MM.1S (cell line): ENCODE data around the gene KRT2.

Source experiments
- DNase-seq: peaks from one replicate; pipeline ENCODE4 v3.0.0-alpha.2; 2015
- H2AFZ ChIP-seq: fragments of 300-600 bp; sonication (generic); 2 replicates; pipeline ENCODE4 v1.6.0; 2016; ENCODE audit warnings: antibody characterized with exemption, low read length
- H3F3A ChIP-seq: fragments of 300-600 bp; sonication (generic); 2 replicates; pipeline ENCODE4 v1.6.1; 2016; ENCODE audit warnings: mild to moderate bottlenecking, antibody characterized with exemption, low read length, moderate library complexity, mixed read lengths; ENCODE audit not compliant: insufficient read depth
- H3K27ac ChIP-seq: fragments of 300-600 bp; sonication (generic); 2 replicates; pipeline ENCODE4 v1.5.1; 2016; ENCODE audit warnings: mild to moderate bottlenecking, low read length
- H3K27me3 ChIP-seq: fragments of 300-600 bp; sonication (generic); replicated peaks from 2 replicates; pipeline ENCODE4 v1.6.0; 2016; ENCODE audit warnings: low read length; ENCODE audit not compliant: insufficient read depth
- H3K36me3 ChIP-seq: fragments of 300-600 bp; sonication (generic); replicated peaks from 2 replicates; pipeline ENCODE4 v1.6.1; 2016; ENCODE audit warnings: mild to moderate bottlenecking, low read length, mixed read lengths; ENCODE audit not compliant: insufficient read depth
- H3K4me1 ChIP-seq: fragments of 300-600 bp; sonication (generic); 2 replicates; pipeline ENCODE4 v1.6.1; 2016; ENCODE audit warnings: low read length, mixed read lengths
- H3K4me2 ChIP-seq: fragments of 300-600 bp; sonication (generic); 2 replicates; pipeline ENCODE4 v1.6.0; 2016; ENCODE audit warnings: low read depth, low read length
- H3K4me3 ChIP-seq: fragments of 300-600 bp; sonication (generic); 2 replicates; pipeline ENCODE4 v1.5.1; 2016; ENCODE audit warnings: low read length, mixed read lengths
- H3K79me2 ChIP-seq: fragments of 300-600 bp; sonication (generic); 2 replicates; pipeline ENCODE4 v1.6.1; 2016; ENCODE audit warnings: mixed run types, low read length, mixed read lengths
- H3K9ac ChIP-seq: fragments of 300-600 bp; sonication (generic); 2 replicates; pipeline ENCODE4 v1.6.1; 2016; ENCODE audit warnings: low read length, mixed read lengths
- H3K9me2 ChIP-seq: fragments of 300-600 bp; sonication (generic); replicated peaks from 2 replicates; pipeline ENCODE4 v1.6.1; 2016; ENCODE audit warnings: mild to moderate bottlenecking, low read length, mixed read lengths; ENCODE audit not compliant: insufficient read depth
- H3K9me3 ChIP-seq: fragments of 300-600 bp; sonication (generic); replicated peaks from 2 replicates; pipeline ENCODE4 v1.6.1; 2016; ENCODE audit warnings: mild to moderate bottlenecking, low read length, mixed read lengths; ENCODE audit not compliant: insufficient read depth
- H4K20me1 ChIP-seq: fragments of 300-600 bp; sonication (generic); 2 replicates; pipeline ENCODE4 v1.6.1; 2016; ENCODE audit warnings: mild to moderate bottlenecking, low read length, moderate library complexity, mixed read lengths; ENCODE audit not compliant: insufficient read depth
- EZH2 ChIP-seq: fragments of 300-600 bp; sonication (generic); optimal IDR thresholded peaks from 2 replicates; pipeline ENCODE3; 2017; ENCODE audit warnings: low read depth, mild to moderate bottlenecking, antibody characterized with exemption, low read length, mixed read lengths
- EZH2phosphoT487 ChIP-seq: fragments of 300-600 bp; sonication (generic); IDR thresholded peaks from 2 replicates; pipeline ENCODE4 v1.6.1; 2018; ENCODE audit warnings: antibody characterized with exemption, low read length
- TF ChIP-seq, protein P1 (sequence below): fragments of 300-600 bp; sonication (generic); IDR thresholded peaks from 2 replicates; pipeline ENCODE4 v1.5.1; 2016; ENCODE audit warnings: antibody characterized with exemption, low read length, mixed read lengths

Gene KRT2

GRCh38 chr12:52636592-52637258 lies 15.3 kb downstream of the KRT2 start:
- Histone ChIP-seq H3F3A (no peaks in the 10 kb centered on the region), H3K4me2 (no peak overlapping the region), H3K9me2 (no peaks in the 10 kb centered on the region), H2AFZ (no peak overlapping the region), H3K9me3 (no peaks in the 10 kb centered on the region), H3K79me2 (no peaks in the 10 kb centered on the region), H3K4me3 (no peak overlapping the region), H3K27ac (no peak overlapping the region), H3K27me3 (peaks cover 20% of the 10 kb centered on the region), H3K36me3 (no peaks in the 10 kb centered on the region), H3K9ac (no peak overlapping the region), H3K4me1 (no peaks in the 10 kb centered on the region), H4K20me1 (no peaks in the 10 kb centered on the region)
- TF ChIP-seq EZH2phosphoT487, result no peak
- TF ChIP-seq EZH2, result no peak
- TF ChIP-seq, protein P1, sequence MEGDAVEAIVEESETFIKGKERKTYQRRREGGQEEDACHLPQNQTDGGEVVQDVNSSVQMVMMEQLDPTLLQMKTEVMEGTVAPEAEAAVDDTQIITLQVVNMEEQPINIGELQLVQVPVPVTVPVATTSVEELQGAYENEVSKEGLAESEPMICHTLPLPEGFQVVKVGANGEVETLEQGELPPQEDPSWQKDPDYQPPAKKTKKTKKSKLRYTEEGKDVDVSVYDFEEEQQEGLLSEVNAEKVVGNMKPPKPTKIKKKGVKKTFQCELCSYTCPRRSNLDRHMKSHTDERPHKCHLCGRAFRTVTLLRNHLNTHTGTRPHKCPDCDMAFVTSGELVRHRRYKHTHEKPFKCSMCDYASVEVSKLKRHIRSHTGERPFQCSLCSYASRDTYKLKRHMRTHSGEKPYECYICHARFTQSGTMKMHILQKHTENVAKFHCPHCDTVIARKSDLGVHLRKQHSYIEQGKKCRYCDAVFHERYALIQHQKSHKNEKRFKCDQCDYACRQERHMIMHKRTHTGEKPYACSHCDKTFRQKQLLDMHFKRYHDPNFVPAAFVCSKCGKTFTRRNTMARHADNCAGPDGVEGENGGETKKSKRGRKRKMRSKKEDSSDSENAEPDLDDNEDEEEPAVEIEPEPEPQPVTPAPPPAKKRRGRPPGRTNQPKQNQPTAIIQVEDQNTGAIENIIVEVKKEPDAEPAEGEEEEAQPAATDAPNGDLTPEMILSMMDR, result no peak
- no peak for DNase-seq

DNA sequence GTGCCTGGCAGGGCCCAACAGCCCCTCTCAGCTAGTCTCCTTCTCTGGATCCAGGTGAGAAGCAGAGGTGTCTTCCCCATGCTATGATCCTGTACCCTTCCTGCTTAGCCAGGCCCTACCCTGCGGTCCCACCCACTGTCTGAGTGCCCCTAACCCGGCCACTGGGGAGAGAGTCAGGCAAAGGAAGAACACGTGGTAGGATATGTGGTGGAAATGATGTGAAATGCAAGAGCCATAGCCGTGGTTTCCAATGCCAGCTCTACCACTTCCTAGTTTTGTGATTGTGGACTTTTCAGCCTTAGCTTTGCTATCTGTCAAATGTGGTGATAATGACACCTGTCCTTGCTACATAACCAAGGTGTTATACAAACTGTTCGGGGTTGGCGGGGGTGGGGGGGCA lies 15.8 kb downstream of the KRT2 start:
- no peak for DNase-seq
- no peak overlapping the region for H3K9ac ChIP-seq

DNA sequence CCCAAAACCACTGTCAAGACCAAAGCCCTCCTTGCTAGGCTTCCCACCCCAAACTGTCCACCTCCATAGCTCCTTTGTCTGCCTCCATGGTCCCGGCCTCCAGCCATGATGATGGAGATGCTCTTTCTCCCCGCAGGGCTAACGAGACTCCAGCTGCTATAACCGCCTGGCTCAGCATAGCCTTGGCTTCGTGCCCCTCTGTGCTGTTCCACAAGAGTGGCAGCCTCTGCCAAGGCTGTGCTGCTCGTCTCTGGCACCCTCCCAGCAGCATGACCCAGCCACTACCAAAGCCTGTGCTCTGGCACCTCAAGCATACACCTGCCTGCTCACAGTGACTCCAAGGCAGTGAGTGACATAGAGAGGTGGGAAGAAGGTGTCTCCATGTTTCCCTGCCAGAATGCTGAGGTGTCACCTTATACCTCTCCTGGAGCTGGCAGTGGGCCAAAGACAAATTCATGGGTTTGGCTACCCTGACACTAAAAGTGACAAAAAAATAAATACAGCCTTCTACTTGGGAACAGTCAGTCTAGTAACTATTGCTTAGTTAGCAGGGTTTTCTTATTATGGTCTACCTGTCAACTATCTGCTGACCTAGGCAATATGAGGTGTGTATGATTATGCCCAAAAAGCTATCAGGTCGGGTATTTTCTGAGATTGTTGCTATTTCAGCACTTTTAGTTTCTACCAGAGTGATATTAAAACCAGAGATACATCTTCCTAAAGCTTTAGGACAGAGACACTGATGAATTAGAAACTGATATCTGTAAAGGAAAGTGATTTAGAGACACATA lies 17.6 kb downstream of the KRT2 start:
- no peaks in the 10 kb centered on the region for H3K9me3 ChIP-seq
- 0 out of 2 replicates have a peak, but pooled peaks cover 9% of the 10 kb centered on the region for H3K27me3 ChIP-seq
- H3K9ac ChIP-seq, result no peak overlapping the region
- TF ChIP-seq, protein P1, result no peak
- TF ChIP-seq EZH2phosphoT487, result no peak
- TF ChIP-seq EZH2, result no peak
- no peak overlapping the region for H3K4me2 ChIP-seq
- no peaks in the 10 kb centered on the region for H3K9me2 ChIP-seq
- no peaks in the 10 kb centered on the region for H3F3A ChIP-seq
- H4K20me1 ChIP-seq, result no peaks in the 10 kb centered on the region
- H2AFZ ChIP-seq, result no peak overlapping the region
- no peaks in the 10 kb centered on the region for H3K36me3 ChIP-seq
- H3K79me2 ChIP-seq, result no peaks in the 10 kb centered on the region
- no peak overlapping the region for H3K4me3 ChIP-seq
- no peaks in the 10 kb centered on the region for H3K4me1 ChIP-seq
- DNase-seq, result peak; percentile 13
- no peak overlapping the region for H3K27ac ChIP-seq

More for the DNA sequence above, 15.8 kb downstream of the KRT2 start:
- H3K27ac ChIP-seq, result no peak overlapping the region
- TF ChIP-seq, protein P1, result no peak
- TF ChIP-seq EZH2phosphoT487 (no peak), EZH2 (no peak)
- H3K36me3 ChIP-seq, result no peaks in the 10 kb centered on the region
- no peak overlapping the region for H3K4me2 ChIP-seq
- no peaks in the 10 kb centered on the region for H3K9me3 ChIP-seq
- no peaks in the 10 kb centered on the region for H3K79me2 ChIP-seq
- no peaks in the 10 kb centered on the region for H3K4me1 ChIP-seq
- no peaks in the 10 kb centered on the region for H3F3A ChIP-seq
- no peaks in the 10 kb centered on the region for H4K20me1 ChIP-seq
- H3K9me2 ChIP-seq, result no peaks in the 10 kb centered on the region
- H3K27me3 ChIP-seq, result peaks cover 19% of the 10 kb centered on the region
- H3K4me3 ChIP-seq, result no peak overlapping the region
- no peak overlapping the region for H2AFZ ChIP-seq
